ENCODE data around the gene ZNF575.

ZNF575 gene

GRCh38 chr19:43548706-43549105 is 15.7 kb downstream of the ZNF575 start:
- no peak overlapping the region for H3K9ac ChIP-seq (ENCODE audit: low read depth, low read length, poor library complexity, severe bottlenecking)
- no peak overlapping the region for H3K4me3 ChIP-seq (ENCODE audit: low read length, poor library complexity, severe bottlenecking)
- no peaks in the 10 kb centered on the region for H3K9me3 ChIP-seq (ENCODE audit: insufficient read depth, low read depth, low read length)
- no peaks in the 10 kb centered on the region for H3F3A ChIP-seq (ENCODE audit: low read depth)
- H4K20me1 ChIP-seq (ENCODE audit: insufficient read depth, low read length, poor library complexity, severe bottlenecking) = no peaks in the 10 kb centered on the region
- no peaks in the 10 kb centered on the region for H3K4me1 ChIP-seq (ENCODE audit: insufficient read depth, low read length, poor library complexity, severe bottlenecking)
- TF ChIP-seq EZH2phosphoT487 (IDR thresholded peaks at IDR 0.05; ENCODE audit: borderline replicate concordance) (no peak), CTCF (conservative IDR thresholded peaks at IDR 0.05; ENCODE audit: low read length) (no peak)
- H3K27me3 ChIP-seq (ENCODE audit: insufficient read depth, low read length, poor library complexity, severe bottlenecking) = no peaks in the 10 kb centered on the region
- no peak overlapping the region for H2AFZ ChIP-seq (ENCODE audit: low read length)
- no peak overlapping the region for H3K4me2 ChIP-seq (ENCODE audit: low read depth, low read length, poor library complexity, severe bottlenecking)
- no peaks in the 10 kb centered on the region for H3K79me2 ChIP-seq (ENCODE audit: insufficient read depth, low read length)
- no peaks in the 10 kb centered on the region for H3K9me2 ChIP-seq (replicated peaks; ENCODE audit: low read depth, low read length)
- H3K36me3 ChIP-seq (ENCODE audit: insufficient read depth, low read length) = peaks cover 47% of the 10 kb centered on the region; the same call in 1 of the 2 replicates

GRCh38 chr19:43551399-43552197 is 18.6 kb downstream of the ZNF575 start:
- Histone ChIP-seq H3K4me2 (ENCODE audit: low read depth, low read length, poor library complexity, severe bottlenecking) (no peak overlapping the region), H3F3A (ENCODE audit: low read depth) (no peaks in the 10 kb centered on the region), H3K4me3 (ENCODE audit: low read length, poor library complexity, severe bottlenecking) (no peak overlapping the region), H2AFZ (ENCODE audit: low read length) (no peak overlapping the region), H3K36me3 (ENCODE audit: insufficient read depth, low read length) (peaks cover 55% of the 10 kb centered on the region; the same call in 1 of the 2 replicates), H3K9me3 (ENCODE audit: insufficient read depth, low read depth, low read length) (no peaks in the 10 kb centered on the region), H3K4me1 (ENCODE audit: insufficient read depth, low read length, poor library complexity, severe bottlenecking) (no peaks in the 10 kb centered on the region), H3K9ac (ENCODE audit: low read depth, low read length, poor library complexity, severe bottlenecking) (no peak overlapping the region), H4K20me1 (ENCODE audit: insufficient read depth, low read length, poor library complexity, severe bottlenecking) (no peaks in the 10 kb centered on the region), H3K9me2 (replicated peaks; ENCODE audit: low read depth, low read length) (no peaks in the 10 kb centered on the region), H3K79me2 (ENCODE audit: insufficient read depth, low read length) (0 out of 2 replicates have a peak, but pooled peaks cover 5% of the 10 kb centered on the region), H3K27me3 (ENCODE audit: insufficient read depth, low read length, poor library complexity, severe bottlenecking) (no peaks in the 10 kb centered on the region)
- TF ChIP-seq EZH2phosphoT487 (IDR thresholded peaks at IDR 0.05; ENCODE audit: borderline replicate concordance) (no peak), CTCF (conservative IDR thresholded peaks at IDR 0.05; ENCODE audit: low read length) (no peak)

- Histone ChIP-seq H3K4me1 (ENCODE audit: insufficient read depth, low read length, poor library complexity, severe bottlenecking) (no peaks in the 10 kb centered on the region), H3K9ac (ENCODE audit: low read depth, low read length, poor library complexity, severe bottlenecking) (no peak overlapping the region), H4K20me1 (ENCODE audit: insufficient read depth, low read length, poor library complexity, severe bottlenecking) (no peaks in the 10 kb centered on the region), H3K36me3 (ENCODE audit: insufficient read depth, low read length) (peaks cover 55% of the 10 kb centered on the region; the same call in 1 of the 2 replicates), H3K4me2 (ENCODE audit: low read depth, low read length, poor library complexity, severe bottlenecking) (no peak overlapping the region), H3K9me3 (ENCODE audit: insufficient read depth, low read depth, low read length) (no peaks in the 10 kb centered on the region), H3K27me3 (ENCODE audit: insufficient read depth, low read length, poor library complexity, severe bottlenecking) (no peaks in the 10 kb centered on the region), H3K9me2 (replicated peaks; ENCODE audit: low read depth, low read length) (no peaks in the 10 kb centered on the region), H3K4me3 (ENCODE audit: low read length, poor library complexity, severe bottlenecking) (no peak overlapping the region), H2AFZ (ENCODE audit: low read length) (no peak overlapping the region), H3K79me2 (ENCODE audit: insufficient read depth, low read length) (0 out of 2 replicates have a peak, but pooled peaks cover 5% of the 10 kb centered on the region), H3F3A (ENCODE audit: low read depth) (no peaks in the 10 kb centered on the region)
- TF ChIP-seq CTCF (conservative IDR thresholded peaks at IDR 0.05; ENCODE audit: low read length) = no peak
- no peak for TF ChIP-seq EZH2phosphoT487 (IDR thresholded peaks at IDR 0.05; ENCODE audit: borderline replicate concordance)
Observed at GRCh38 chr19:43552198-43552450, 19.1 kb downstream of the ZNF575 start.
